Thymus (tissue), 14 donors: ENCODE results near the gene GSC. TPM values are rescaled to one million over a fixed set of nuclear protein-coding genes. Genes with fewer than 3 reads are reported as not detected.
"Not testable (repeated sequence)": the region's sequence is repeated elsewhere in the genome, so short reads cannot be mapped to it uniquely, and the experiment has no call there.

ENCODE experiments used
- DNase-seq, 9 donors: peaks; one replicate each; pipeline ENCODE4 v3.0.0-alpha.2; 2013; ENCODE audit warnings: low spot score in 9 of 9, low read depth in 6 of 9, missing footprints in 1 of 9
- H3K27ac ChIP-seq, 2 donors: one replicate each; pipeline ENCODE4 v1.5.1; 2013; ENCODE audit warnings: control low read depth in 1 of 2, low read depth in 1 of 2, low read length in 1 of 2, mild to moderate bottlenecking in 1 of 2, moderate library complexity in 1 of 2
- H3K27me3 ChIP-seq, 2 donors: one replicate each; pipeline ENCODE4 v1.5.1; 2013; ENCODE audit warnings: low read length in 1 of 2; ENCODE audit not compliant: control insufficient read depth in 2 of 2, insufficient read depth in 1 of 2
- H3K36me3 ChIP-seq, 2 donors: one replicate each; pipeline ENCODE4 v1.5.1; 2013; ENCODE audit warnings: low read length in 1 of 2, mild to moderate bottlenecking in 1 of 2, moderate library complexity in 1 of 2; ENCODE audit not compliant: control insufficient read depth in 2 of 2, insufficient read depth in 2 of 2
- H3K4me1 ChIP-seq, 2 donors: one replicate each; pipeline ENCODE4 v1.5.1; 2013; ENCODE audit warnings: low read length in 2 of 2; ENCODE audit not compliant: control insufficient read depth in 2 of 2, insufficient read depth in 2 of 2
- H3K4me3 ChIP-seq, 2 donors: one replicate each; pipeline ENCODE4 v1.5.1; 2013; ENCODE audit warnings: low read length in 2 of 2, control low read depth in 1 of 2, mild to moderate bottlenecking in 1 of 2
- H3K9me3 ChIP-seq, 2 donors: one replicate each; pipeline ENCODE4 v1.5.1; 2013; ENCODE audit warnings: low read length in 1 of 2, mild to moderate bottlenecking in 1 of 2; ENCODE audit not compliant: control insufficient read depth in 2 of 2, insufficient read depth in 1 of 2
- WGBS: extraction: QIAGEN DNeasy Blood & Tissue Kit; methylation state at CpG from one replicate; pipeline ENCODE4 v1.1.7; 2013; 5-methylcytosine and 5-hydroxymethylcytosine counted together
- long read RNA-seq, 10 donors: transcript quantifications; one replicate each; lab custom pipeline, GENCODE V29; 2026
- polyA plus RNA-seq: library from polyadenylated mRNA; stranded (reverse); fragments of 200-250 nt; gene quantifications from one replicate; pipeline ENCODE4 v1.2.3, GENCODE V29; 2013
- total RNA-seq: library from RNA; stranded (reverse); fragments of 120-200 nt; gene quantifications from one replicate; pipeline ENCODE4 v1.2.4, GENCODE V29; 2013
- donor health status: healthy.

The GSC gene
- total RNA-seq (0.52 TPM), polyA plus RNA-seq (0.27 TPM)
- long read RNA-seq, donor 1: 0 reads
- long read RNA-seq, donor 2: 0 reads
- long read RNA-seq, donor 3: 0 reads
- long read RNA-seq, donor 4: 0 reads
- long read RNA-seq, donor 5: 0 reads
- long read RNA-seq, donor 6: 0 reads
- long read RNA-seq, donor 7: 0 reads
- long read RNA-seq, donor 8: 0 reads
- long read RNA-seq, donor 9, partial matches to known transcripts: 0 of 1 reads
- long read RNA-seq, donor 9, other reads (novel, unspliced or antisense): 0 of 1 reads
- long read RNA-seq, donor 10: 0 reads

DNA sequence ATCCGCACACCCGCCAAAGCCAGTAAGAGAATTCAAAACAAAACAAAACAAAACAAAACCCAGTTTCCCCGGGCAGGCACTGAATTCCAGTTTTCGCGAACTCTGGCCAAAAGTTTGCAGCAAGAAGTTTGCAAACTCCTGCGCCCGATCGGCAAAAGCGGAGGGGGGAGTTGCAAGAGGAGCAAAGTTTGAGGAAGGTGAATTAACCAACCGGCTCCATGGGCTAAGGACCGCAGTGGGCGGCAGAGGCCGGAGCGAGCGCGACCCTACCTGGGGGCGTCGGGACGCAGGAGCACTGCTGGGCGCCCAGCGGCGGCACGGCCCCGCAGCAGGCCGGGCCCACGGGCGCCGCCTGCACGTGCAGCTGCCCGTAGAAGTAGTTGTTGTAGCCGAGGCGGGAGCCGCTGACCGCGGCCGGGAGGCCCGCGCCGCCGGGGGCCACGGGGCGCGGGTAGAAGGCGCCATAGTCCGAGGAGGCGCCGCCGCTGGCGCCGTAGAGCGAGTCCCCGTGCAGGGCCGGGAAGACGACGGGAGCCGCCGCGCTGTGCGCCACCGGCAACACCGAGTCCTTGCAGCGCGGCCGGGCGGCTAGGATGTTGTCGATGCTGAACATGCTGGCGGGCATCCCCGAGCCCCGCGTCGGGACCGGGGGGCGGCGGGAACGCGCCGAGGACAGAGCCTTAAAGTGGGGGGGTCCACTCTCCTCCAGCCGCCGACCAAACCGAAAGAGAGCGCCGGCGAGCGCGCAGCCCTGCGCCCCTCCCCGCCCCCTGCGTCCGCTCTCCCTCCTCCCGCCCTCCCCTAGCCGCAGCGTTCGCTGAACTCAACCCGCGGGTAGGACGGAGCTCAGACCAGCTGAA lies at the start of gene GSC:
Gene GSC (minus strand): TSS at position 723 of the 860 bp plus-strand sequence. CDS start 98 bp downstream, at position 625.
- WGBS: 2% methylated on average over 96 of the region's 96 CpGs
- H3K27ac ChIP-seq: no peak within 1 kb of the TSS
- DNase-seq: no peak
- H3K4me1 ChIP-seq: peaks cover 5 to 6% of the 10 kb centered on the region in 2 donors
- H3K9me3 ChIP-seq: peaks cover 1 to 7% of the 10 kb centered on the region in 2 donors
- no peaks in the 10 kb centered on the region for H3K36me3 ChIP-seq
- H3K27me3 ChIP-seq: peaks cover 93 to 99% of the 10 kb centered on the region in 2 donors
- peak within 1 kb of the TSS in 1 of 2 donors; percentile 43 for H3K4me3 ChIP-seq

DNA sequence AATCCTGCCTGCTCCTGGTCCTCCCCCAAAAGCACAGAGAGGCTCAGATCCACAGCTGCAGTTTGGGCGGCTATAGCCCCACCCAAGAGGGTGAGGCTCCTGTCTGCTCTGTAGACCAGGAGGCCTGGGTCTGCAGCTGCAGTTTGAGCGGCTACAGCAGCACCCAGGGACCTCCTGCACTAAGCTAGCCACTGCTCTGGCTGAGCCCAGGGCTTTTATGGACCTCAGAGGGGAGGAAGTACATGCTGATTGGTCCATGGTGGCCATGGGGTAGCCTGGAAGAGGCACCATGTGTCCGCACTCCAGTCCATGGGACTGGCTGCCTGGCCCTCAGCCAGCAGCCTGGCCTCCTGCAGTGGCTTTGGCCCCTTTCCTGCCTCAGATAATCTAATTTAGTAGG lies 49.6 kb upstream of the GSC start:
- no peaks in the 10 kb centered on the region for H3K9me3 ChIP-seq
- DNase-seq: no peak
- no peak overlapping the region for H3K27ac ChIP-seq
- H3K27me3 ChIP-seq: no peaks in the 10 kb centered on the region
- H3K36me3 ChIP-seq: no peaks in the 10 kb centered on the region
- WGBS: 60% methylated on average over 3 of the region's 3 CpGs
- no peaks in the 10 kb centered on the region for H3K4me1 ChIP-seq
- H3K4me3 ChIP-seq: no peak overlapping the region

DNA sequence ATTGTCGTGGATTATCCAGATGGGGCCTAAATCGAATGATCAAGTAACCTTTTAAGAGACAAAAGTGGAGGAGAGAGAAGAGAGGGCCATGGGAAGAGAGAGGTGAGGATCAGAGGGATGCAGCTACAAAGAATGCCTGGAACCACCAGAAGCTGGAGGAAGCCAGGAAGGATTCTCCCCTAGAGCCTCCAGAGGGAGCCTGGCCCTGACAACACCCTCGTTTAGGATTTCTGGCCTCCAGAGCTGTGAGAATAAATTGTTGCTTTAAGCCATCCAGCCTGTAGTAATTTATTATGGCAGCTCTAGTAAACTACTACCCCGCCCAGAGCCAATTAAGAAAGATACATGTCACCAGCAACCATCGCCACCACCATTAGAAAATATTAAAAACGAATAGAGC lies 46.2 kb upstream of the GSC start:
- Histone ChIP-seq H3K4me3 (no peak overlapping the region), H3K27ac (no peak overlapping the region), H3K9me3 (no peaks in the 10 kb centered on the region), H3K4me1 (no peaks in the 10 kb centered on the region), H3K36me3 (no peaks in the 10 kb centered on the region), H3K27me3 (no peaks in the 10 kb centered on the region)
- DNase-seq: no peak
- 33% methylated on average over 6 of the region's 6 CpGs for WGBS

DNA sequence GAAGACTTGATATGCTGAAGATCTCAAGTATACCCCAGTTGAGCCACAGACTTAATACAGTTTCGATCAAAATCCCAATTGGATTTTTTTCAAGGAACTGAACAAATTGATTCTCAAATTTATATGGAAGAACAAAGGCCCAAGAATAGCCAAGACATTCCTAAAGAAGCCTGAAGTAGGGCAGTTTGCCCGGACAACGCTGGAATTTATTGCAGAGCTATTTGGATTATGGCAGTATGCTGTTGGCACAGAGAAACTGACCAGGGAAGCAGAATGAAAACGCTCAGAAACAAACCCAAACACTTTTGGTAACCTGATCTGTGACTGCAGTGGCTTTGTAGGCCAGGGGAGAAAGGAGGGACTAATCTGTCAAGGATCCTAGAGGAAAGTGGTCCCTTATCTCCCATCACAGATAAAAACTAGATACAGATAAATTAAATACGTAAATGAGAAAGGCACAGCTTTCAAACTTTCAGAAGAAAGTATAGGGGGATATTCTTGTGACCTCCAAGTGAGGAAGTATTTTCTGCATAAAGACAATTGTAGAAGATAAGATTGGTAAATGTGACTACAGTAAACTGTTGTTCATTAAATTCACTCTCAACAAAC lies 35.9 kb upstream of the GSC start:
- 49% methylated on average over 5 of the region's 5 CpGs for WGBS
- no peaks in the 10 kb centered on the region for H3K9me3 ChIP-seq
- no peak overlapping the region for H3K27ac ChIP-seq
- no peak overlapping the region for H3K4me3 ChIP-seq
- H3K4me1 ChIP-seq: no peaks in the 10 kb centered on the region
- H3K36me3 ChIP-seq: no peaks in the 10 kb centered on the region
- DNase-seq: no peak
- H3K27me3 ChIP-seq: no peaks in the 10 kb centered on the region

DNA sequence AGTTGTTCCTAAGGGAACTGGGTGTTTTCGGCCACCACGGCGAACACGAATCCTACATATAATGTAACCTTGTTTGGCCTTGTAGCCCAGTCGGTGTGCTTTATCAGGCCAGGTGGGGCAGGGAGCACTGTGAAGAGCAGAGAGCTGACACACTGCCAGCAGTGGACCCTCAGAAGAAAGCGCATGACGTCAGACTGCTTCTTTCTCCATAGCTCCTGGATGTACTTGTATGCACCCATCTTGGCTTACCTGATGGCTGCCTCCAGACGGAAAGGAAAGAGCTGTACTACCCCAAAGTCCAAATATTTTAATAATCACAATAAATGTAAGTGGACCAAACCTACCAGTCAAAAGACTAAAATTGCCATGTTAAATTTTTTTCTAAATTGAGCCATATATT lies 31.3 kb upstream of the GSC start:
- Histone ChIP-seq H3K36me3 (no peaks in the 10 kb centered on the region), H3K9me3 (no peaks in the 10 kb centered on the region), H3K27me3 (no peaks in the 10 kb centered on the region), H3K4me3 (no peak overlapping the region), H3K27ac (no peak overlapping the region), H3K4me1 (no peaks in the 10 kb centered on the region)
- WGBS: 90% methylated on average over 8 of the region's 8 CpGs
- DNase-seq: no peak

DNA sequence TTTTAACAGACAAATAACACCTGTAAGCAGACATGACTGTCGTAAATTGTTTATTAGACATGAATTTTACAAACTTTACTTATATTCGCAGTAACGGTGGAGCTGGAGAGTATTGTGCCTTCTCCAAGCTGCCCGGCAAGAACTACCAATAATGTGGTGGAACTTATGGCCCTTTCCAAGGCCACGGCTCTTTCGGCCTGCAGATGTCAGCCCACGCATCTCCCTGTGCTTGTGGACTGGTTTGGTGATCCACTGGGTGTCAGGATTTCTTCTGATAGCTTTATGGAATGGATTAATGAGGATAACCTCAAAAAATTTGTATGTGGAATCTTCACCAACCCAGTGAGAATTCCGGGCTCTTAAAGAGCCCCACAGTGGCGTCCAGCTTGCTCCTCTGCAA lies 30.9 kb upstream of the GSC start:
- WGBS: 93% methylated on average over 9 of the region's 9 CpGs
- not testable (repeated sequence) for H3K36me3 ChIP-seq, H3K4me3 ChIP-seq, H3K9me3 ChIP-seq, DNase-seq, H3K4me1 ChIP-seq, H3K27ac ChIP-seq, H3K27me3 ChIP-seq

DNA sequence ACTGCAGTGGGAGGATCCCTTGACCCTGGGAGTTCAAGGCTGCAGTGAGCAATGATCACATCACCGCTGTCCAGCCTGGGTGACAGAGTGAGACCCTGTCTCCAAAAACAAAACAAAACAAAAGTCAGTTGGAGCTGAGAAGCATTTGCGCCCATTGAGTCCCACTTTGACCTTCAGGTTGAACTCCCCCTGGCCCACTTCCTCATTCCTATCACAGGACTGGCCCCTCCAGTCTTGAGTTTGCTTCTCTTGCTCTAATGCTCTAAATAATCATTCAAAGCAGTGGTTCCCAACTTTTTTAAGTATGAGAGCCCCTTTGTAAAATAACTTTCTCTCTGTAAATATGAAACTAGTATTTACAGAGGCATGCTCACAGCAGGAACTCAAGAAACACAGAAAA lies 28.0 kb upstream of the GSC start:
- WGBS: 95% methylated on average over 2 of the region's 2 CpGs
- Histone ChIP-seq H3K36me3 (no peaks in the 10 kb centered on the region), H3K4me1 (no peaks in the 10 kb centered on the region), H3K9me3 (no peaks in the 10 kb centered on the region), H3K27me3 (no peaks in the 10 kb centered on the region), H3K4me3 (no peak overlapping the region), H3K27ac (no peak overlapping the region)
- no peak for DNase-seq

DNA sequence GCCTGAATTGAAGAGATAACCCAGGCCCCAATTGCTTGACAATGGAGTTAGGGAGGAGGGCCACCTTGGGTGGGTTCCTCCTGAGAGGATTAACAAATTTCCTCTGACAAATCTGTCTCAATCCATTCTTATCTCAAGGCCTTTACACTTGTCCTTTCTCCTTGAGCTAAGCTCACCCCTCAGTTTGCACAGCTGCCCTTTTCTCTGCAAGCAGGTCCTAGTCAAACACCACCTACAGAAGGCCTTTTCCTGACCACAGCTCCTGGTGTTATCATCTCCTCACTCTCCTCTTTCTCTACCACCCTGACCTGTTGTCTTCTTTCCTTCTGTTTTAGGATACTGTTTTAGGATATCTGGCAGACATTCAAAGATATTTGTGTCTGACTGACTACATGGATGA lies 26.4 kb upstream of the GSC start:
- Histone ChIP-seq H3K36me3 (no peaks in the 10 kb centered on the region), H3K27ac (no peak overlapping the region), H3K4me3 (no peak overlapping the region), H3K9me3 (no peaks in the 10 kb centered on the region), H3K27me3 (no peaks in the 10 kb centered on the region), H3K4me1 (no peaks in the 10 kb centered on the region)
- DNase-seq: no peak

DNA sequence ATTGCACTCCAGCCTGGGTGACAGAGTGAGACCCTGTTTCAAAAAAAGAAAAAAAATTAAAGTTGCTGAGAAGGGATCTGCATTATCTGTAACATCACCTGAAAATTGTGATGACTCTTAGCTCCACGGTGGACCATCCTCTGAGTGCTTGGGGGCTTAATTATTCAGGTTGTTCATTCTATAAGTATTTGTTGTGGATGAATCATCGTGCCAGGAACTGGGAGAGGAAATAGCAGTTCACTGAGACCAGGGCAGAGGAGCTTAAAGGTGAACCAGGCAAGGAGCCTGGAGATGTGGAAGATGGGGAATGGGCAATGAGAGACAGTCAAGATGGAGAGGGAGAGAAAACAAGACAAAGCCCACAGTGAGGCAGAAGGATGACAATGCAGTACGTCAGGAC lies 25.5 kb upstream of the GSC start:
- DNase-seq: no peak
- Histone ChIP-seq H3K4me3 (no peak overlapping the region), H3K27me3 (no peaks in the 10 kb centered on the region), H3K36me3 (no peaks in the 10 kb centered on the region), H3K9me3 (no peaks in the 10 kb centered on the region), H3K4me1 (no peaks in the 10 kb centered on the region), H3K27ac (no peak overlapping the region)
- WGBS: 86% methylated on average over 3 of the region's 3 CpGs
